ENCODE data around the gene OR52E8.

OR52E8 gene

DNA sequence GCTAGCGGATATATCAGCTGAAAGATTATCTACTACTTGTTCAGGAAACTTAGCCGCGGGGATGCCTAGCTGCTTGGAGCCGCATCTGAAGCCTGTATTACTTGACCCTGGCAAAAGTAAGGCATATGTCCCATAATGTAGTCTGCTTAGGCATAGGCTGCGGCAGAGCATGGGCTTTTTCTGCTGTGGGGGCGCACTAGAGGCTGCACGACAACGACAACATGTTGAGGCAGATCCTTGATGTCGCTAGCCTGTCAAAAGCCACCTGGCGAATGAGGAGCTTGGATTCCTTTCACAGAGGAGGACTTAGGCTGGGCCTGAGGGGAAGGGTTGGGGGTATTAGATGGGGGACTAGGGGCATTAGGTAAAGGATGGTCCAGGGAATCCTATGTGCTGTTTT lies 49.9 kb downstream of the OR52E8 start:
- DNase-seq, result no peak
